Gastrocnemius medialis (tissue), 4 donors: ENCODE results near the gene PADI4.

Experiments
- POLR2A ChIP-seq, 2 donors: fragments of 450-650 bp; IDR thresholded peaks; one replicate each; pipeline ENCODE4 v1.6.1; 2017; ENCODE audit warnings: antibody characterized with exemption in 2 of 2, mild to moderate bottlenecking in 2 of 2, moderate library complexity in 2 of 2
- TF ChIP-seq, protein P1 (sequence below), 5 experiments: fragments of 450-650 bp in 3 of 5; fragments of 200-600 bp in 2 of 5; sonication (generic) in 2 of 5; IDR thresholded peaks in 4 of 5; conservative IDR thresholded peaks in 1 of 5; 1 replicate in 4 of 5; 2 replicates in 1 of 5; pipeline ENCODE4 v1.5.1; 2016 to 2019; ENCODE audit warnings: antibody characterized with exemption in 5 of 5, mild to moderate bottlenecking in 3 of 5, moderate library complexity in 3 of 5

DNA sequence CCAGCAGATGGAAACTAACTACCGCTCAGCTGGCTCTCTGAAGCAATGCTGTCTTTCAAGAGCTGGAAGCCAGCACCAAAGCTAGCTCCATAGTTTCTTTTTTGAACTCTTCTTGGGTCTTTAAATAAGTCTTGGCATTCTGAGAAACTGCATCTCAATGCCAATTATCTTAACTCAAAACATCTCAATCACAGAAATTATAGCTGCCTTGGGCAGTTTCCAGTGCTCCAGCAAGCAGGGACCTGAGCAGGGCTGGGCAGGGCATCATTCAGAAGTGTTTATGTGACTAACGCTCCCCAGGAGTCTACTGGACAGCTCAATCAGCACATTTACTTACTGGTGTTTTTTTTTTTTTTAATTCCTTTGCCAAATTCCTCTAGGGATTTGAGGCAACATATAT is 18.3 kb upstream of the PADI4 start:
- TF ChIP-seq, protein P1, sequence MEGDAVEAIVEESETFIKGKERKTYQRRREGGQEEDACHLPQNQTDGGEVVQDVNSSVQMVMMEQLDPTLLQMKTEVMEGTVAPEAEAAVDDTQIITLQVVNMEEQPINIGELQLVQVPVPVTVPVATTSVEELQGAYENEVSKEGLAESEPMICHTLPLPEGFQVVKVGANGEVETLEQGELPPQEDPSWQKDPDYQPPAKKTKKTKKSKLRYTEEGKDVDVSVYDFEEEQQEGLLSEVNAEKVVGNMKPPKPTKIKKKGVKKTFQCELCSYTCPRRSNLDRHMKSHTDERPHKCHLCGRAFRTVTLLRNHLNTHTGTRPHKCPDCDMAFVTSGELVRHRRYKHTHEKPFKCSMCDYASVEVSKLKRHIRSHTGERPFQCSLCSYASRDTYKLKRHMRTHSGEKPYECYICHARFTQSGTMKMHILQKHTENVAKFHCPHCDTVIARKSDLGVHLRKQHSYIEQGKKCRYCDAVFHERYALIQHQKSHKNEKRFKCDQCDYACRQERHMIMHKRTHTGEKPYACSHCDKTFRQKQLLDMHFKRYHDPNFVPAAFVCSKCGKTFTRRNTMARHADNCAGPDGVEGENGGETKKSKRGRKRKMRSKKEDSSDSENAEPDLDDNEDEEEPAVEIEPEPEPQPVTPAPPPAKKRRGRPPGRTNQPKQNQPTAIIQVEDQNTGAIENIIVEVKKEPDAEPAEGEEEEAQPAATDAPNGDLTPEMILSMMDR (IDR thresholded peaks at IDR 0.05 in 4 of 5, conservative IDR thresholded peaks at IDR 0.05 in 1 of 5), result no peak
- TF ChIP-seq POLR2A (IDR thresholded peaks at IDR 0.05), result no peak
